A549 (cell line): ENCODE results near the gene ZBTB4.

Source experiments
- BHLHE40 ChIP-seq: IDR thresholded peaks from 2 replicates; pipeline ENCODE4 v1.6.1; 2012; ENCODE audit warnings: low read depth, low read length, inconsistent platforms
- EP300 ChIP-seq, 2 experiments: fragments of >200 bp; sonication (Bioruptor Twin); formaldehyde crosslinking; IDR thresholded peaks; 2 replicates in 1 of 2; 3 replicates in 1 of 2; pipeline ENCODE4 v1.6.1; 2016 to 2017
- HOXA7 ChIP-seq: fragments of 250-450 bp; sonication (Bioruptor Pico); IDR thresholded peaks from 2 replicates; pipeline ENCODE4 v1.5.0; 2020; ENCODE audit warnings: mild to moderate bottlenecking, moderate library complexity
- HOXB5 ChIP-seq: fragments of 250-450 bp; sonication (Bioruptor Pico); IDR thresholded peaks from 2 replicates; pipeline ENCODE4 v1.5.0; 2020; ENCODE audit warnings: mild to moderate bottlenecking, moderate library complexity
- KDM5A ChIP-seq: fragments of 200-600 bp; sonication (generic); IDR thresholded peaks from 2 replicates; pipeline ENCODE4 v1.6.1; 2016; ENCODE audit warnings: antibody characterized with exemption, mild to moderate bottlenecking
- POLR2A ChIP-seq: IDR thresholded peaks from 2 replicates; pipeline ENCODE4 v1.6.1; 2012; ENCODE audit warnings: mild to moderate bottlenecking, low read length
- SREBF2 ChIP-seq: fragments of 450-650 bp; IDR thresholded peaks from 2 replicates; pipeline ENCODE4 v1.6.1; 2014; ENCODE audit warnings: mild to moderate bottlenecking, moderate library complexity
- TF ChIP-seq, protein P1 (sequence below): fragments of >200 bp; sonication (Bioruptor Twin); formaldehyde crosslinking; IDR thresholded peaks from 3 replicates; pipeline ENCODE4 v1.5.1; 2016
- TF ChIP-seq, protein P2 (sequence below): fragments of 250-450 bp; sonication (Bioruptor Pico); IDR thresholded peaks from 2 replicates; pipeline ENCODE4 v1.5.0; 2021; ENCODE audit warnings: mild to moderate bottlenecking, moderate library complexity, borderline replicate concordance

- TF ChIP-seq, protein P1, sequence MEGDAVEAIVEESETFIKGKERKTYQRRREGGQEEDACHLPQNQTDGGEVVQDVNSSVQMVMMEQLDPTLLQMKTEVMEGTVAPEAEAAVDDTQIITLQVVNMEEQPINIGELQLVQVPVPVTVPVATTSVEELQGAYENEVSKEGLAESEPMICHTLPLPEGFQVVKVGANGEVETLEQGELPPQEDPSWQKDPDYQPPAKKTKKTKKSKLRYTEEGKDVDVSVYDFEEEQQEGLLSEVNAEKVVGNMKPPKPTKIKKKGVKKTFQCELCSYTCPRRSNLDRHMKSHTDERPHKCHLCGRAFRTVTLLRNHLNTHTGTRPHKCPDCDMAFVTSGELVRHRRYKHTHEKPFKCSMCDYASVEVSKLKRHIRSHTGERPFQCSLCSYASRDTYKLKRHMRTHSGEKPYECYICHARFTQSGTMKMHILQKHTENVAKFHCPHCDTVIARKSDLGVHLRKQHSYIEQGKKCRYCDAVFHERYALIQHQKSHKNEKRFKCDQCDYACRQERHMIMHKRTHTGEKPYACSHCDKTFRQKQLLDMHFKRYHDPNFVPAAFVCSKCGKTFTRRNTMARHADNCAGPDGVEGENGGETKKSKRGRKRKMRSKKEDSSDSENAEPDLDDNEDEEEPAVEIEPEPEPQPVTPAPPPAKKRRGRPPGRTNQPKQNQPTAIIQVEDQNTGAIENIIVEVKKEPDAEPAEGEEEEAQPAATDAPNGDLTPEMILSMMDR = no peak
- TF ChIP-seq EP300 (IDR thresholded peaks at IDR 0.05) (no peak), BHLHE40 (no peak), HOXB5 (no peak), HOXA7 (CRISPR knock-in tag) (no peak), SREBF2 (no peak), POLR2A (no peak), KDM5A (no peak)
- TF ChIP-seq, protein P2, sequence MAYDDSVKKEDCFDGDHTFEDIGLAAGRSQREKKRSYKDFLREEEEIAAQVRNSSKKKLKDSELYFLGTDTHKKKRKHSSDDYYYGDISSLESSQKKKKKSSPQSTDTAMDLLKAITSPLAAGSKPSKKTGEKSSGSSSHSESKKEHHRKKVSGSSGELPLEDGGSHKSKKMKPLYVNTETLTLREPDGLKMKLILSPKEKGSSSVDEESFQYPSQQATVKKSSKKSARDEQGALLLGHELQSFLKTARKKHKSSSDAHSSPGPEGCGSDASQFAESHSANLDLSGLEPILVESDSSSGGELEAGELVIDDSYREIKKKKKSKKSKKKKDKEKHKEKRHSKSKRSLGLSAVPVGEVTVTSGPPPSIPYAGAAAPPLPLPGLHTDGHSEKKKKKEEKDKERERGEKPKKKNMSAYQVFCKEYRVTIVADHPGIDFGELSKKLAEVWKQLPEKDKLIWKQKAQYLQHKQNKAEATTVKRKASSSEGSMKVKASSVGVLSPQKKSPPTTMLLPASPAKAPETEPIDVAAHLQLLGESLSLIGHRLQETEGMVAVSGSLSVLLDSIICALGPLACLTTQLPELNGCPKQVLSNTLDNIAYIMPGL (CRISPR knock-in tag) = no peak
These were observed 62.3 kb downstream of the ZBTB4 start for GRCh38 chr17:7417056-7417655.
